Sigmoid colon (tissue), 7 donors: ENCODE measurements around the gene NAA30. TPM values are rescaled to one million over a fixed set of nuclear protein-coding genes. Genes with fewer than 3 reads are reported as not detected.

Experiments used
- DNase-seq: peaks from one replicate; pipeline ENCODE4 v3.0.0-alpha.2; 2019
- H3K27ac ChIP-seq, 4 donors: fragments of 200-600 bp; sonication (generic); one replicate each; pipeline ENCODE4 v1.5.1; 2016 to 2019; ENCODE audit warnings: mild to moderate bottlenecking in 1 of 4
- H3K27me3 ChIP-seq, 3 donors: fragments of 200-600 bp; sonication (generic); one replicate each; pipeline ENCODE4 v1.5.1; 2019; ENCODE audit warnings: mild to moderate bottlenecking in 1 of 3
- H3K36me3 ChIP-seq, 4 donors: fragments of 200-600 bp; sonication (generic); one replicate each; pipeline ENCODE4 v1.5.1; 2016 to 2019
- H3K4me1 ChIP-seq, 4 donors: fragments of 200-600 bp; sonication (generic); one replicate each; pipeline ENCODE4 v1.5.1; 2017 to 2019
- H3K4me3 ChIP-seq, 4 donors: fragments of 200-600 bp; sonication (generic); one replicate each; pipeline ENCODE4 v1.5.1; 2017 to 2019; ENCODE audit warnings: mild to moderate bottlenecking in 2 of 4, moderate library complexity in 1 of 4
- H3K9me3 ChIP-seq, 4 donors: fragments of 200-600 bp in 3 of 4; sonication (generic) in 3 of 4; one replicate each; pipeline versions ENCODE4 v1.5.1 to v1.6.1; 2013 to 2019
- CTCF ChIP-seq, 4 experiments: fragments of 450-650 bp in 3 of 4; fragments of 200-600 bp in 1 of 4; IDR thresholded peaks; one replicate each; pipeline ENCODE4 v1.5.1; 2016 to 2019; ENCODE audit warnings: antibody characterized with exemption in 4 of 4, mild to moderate bottlenecking in 3 of 4, moderate library complexity in 2 of 4
- EP300 ChIP-seq, 4 donors: sonication (generic); formaldehyde crosslinking; IDR thresholded peaks; one replicate each; pipeline ENCODE4 v1.6.1; 2017; ENCODE audit warnings: antibody characterized with exemption in 4 of 4
- POLR2A ChIP-seq, 2 donors: fragments of 450-650 bp; IDR thresholded peaks; one replicate each; pipeline ENCODE4 v1.6.1; 2016; ENCODE audit warnings: antibody characterized with exemption in 2 of 2, mild to moderate bottlenecking in 2 of 2, moderate library complexity in 2 of 2
- POLR2AphosphoS5 ChIP-seq, 4 donors: sonication (generic); formaldehyde crosslinking; IDR thresholded peaks; one replicate each; pipeline ENCODE4 v1.6.1; 2017; ENCODE audit warnings: antibody characterized with exemption in 4 of 4
- WGBS, 2 donors: extraction: QIAGEN DNeasy Blood & Tissue Kit; methylation state at CpG; one replicate each; pipeline ENCODE4 v1.1.7; 2013; 5-methylcytosine and 5-hydroxymethylcytosine counted together
- intact Hi-C: fragments of 100-400 bp; cut with DNase I; formaldehyde crosslinking; loops from one replicate; pipeline ENCODE4 v1.15.1; 2023
- polyA plus RNA-seq, 3 donors: library from polyadenylated mRNA; stranded (reverse); fragments of 200-250 nt; gene quantifications; one replicate each; pipeline ENCODE4 v1.2.3, GENCODE V29; 2013
- total RNA-seq, 4 donors: library from RNA; depleted of rRNA; stranded (reverse); fragments of >200 nt; gene quantifications; one replicate each; pipeline ENCODE4 v1.1.0, GENCODE V29; 2016
- donor health status: healthy with polysubstance abuse.
- donor health status: Bipolar disorder and iron deficiency.
- donor health status: healthy.

Gene NAA30
- total and polyA plus RNA-seq, 7 donors: 4.8 to 21.7 (median 19.6) TPM

DNA sequence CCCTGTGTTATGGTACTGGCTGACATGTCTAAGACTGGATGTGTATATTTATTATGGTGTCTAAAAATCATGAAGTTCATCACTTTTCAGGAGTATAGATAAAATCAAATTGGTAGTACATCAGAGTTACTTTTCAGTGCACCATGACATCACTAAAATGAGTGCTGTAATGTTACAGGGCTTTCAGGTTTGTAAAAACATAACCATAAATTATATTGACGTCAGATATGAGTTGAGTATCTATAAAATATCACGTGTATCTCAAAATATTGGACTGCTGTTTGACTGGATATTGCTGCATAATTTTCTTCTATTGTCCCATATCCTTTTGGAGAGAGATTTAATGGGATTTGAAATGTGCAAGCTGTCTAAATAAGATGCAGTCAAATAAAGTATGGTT, 22.0 kb downstream of the NAA30 start:
- intact Hi-C loops: no loop called here
- peaks cover 0 to 18% (median 3%) of the 10 kb centered on the region in 4 donors for H3K36me3 ChIP-seq
- no peak for DNase-seq
- no peaks in the 10 kb centered on the region for H3K9me3 ChIP-seq
- TF ChIP-seq POLR2AphosphoS5 (IDR thresholded peaks at IDR 0.05): no peak
- TF ChIP-seq EP300 (IDR thresholded peaks at IDR 0.05): no peak
- no peak for TF ChIP-seq POLR2A (IDR thresholded peaks at IDR 0.05)
- no peak for TF ChIP-seq CTCF (IDR thresholded peaks at IDR 0.05)
- H3K27me3 ChIP-seq: no peaks in the 10 kb centered on the region
- H3K27ac ChIP-seq: no peak overlapping the region
- no peak overlapping the region for H3K4me3 ChIP-seq
- WGBS, 2 donors: 8 to 47% methylated on average over 2 of the region's 2 CpGs
- no peaks in the 10 kb centered on the region for H3K4me1 ChIP-seq

GRCh38 chr14:57413849-57414248, 23.5 kb downstream of the NAA30 start:
- DNase-seq: no peak
- intact Hi-C loops: no loop called here
- peaks cover 0 to 18% (median 3%) of the 10 kb centered on the region in 4 donors for H3K36me3 ChIP-seq
- TF ChIP-seq CTCF (IDR thresholded peaks at IDR 0.05) (no peak), EP300 (IDR thresholded peaks at IDR 0.05) (no peak), POLR2AphosphoS5 (IDR thresholded peaks at IDR 0.05) (no peak), POLR2A (IDR thresholded peaks at IDR 0.05) (no peak)
- H3K4me3 ChIP-seq: no peak overlapping the region
- 86 to 94% methylated on average over 2 of the region's 2 CpGs for WGBS, 2 donors
- no peaks in the 10 kb centered on the region for H3K4me1 ChIP-seq
- H3K9me3 ChIP-seq: no peaks in the 10 kb centered on the region
- no peaks in the 10 kb centered on the region for H3K27me3 ChIP-seq
- no peak overlapping the region for H3K27ac ChIP-seq

DNA sequence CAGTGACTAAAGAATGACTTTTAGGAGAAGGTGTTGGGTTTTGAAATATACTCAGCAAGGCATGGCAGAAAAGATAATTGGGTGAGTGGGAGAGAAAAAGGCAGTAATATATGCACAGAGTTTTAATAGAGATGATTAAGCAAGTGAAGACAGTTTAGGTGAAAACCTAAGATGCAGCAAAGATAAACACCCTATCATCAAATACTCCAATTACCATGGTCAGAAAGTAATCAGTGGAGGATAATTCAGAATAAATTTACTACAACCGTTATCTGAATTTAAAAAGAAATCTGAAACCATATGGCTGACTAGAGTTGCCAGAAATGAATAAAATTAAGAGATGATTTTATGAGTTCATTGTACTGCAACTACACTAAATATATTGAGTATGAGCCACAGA, 26.8 kb downstream of the NAA30 start:
- Histone ChIP-seq H3K4me3 (no peak overlapping the region), H3K27ac (no peak overlapping the region), H3K36me3 (no peaks in the 10 kb centered on the region), H3K9me3 (no peaks in the 10 kb centered on the region), H3K27me3 (no peaks in the 10 kb centered on the region), H3K4me1 (peaks cover 0 to 7% (median 0%) of the 10 kb centered on the region in 4 donors)
- DNase-seq: no peak
- 69 to 76% methylated on average over 1 of the region's 1 CpG for WGBS, 2 donors
- intact Hi-C loops: no loop called here
- TF ChIP-seq POLR2A (IDR thresholded peaks at IDR 0.05) (no peak), EP300 (IDR thresholded peaks at IDR 0.05) (no peak), CTCF (IDR thresholded peaks at IDR 0.05) (no peak)

GRCh38 chr14:57418999-57419398, 28.6 kb downstream of the NAA30 start:
- intact Hi-C loops: no loop called here
- H3K27ac ChIP-seq: no peak overlapping the region
- no peaks in the 10 kb centered on the region for H3K36me3 ChIP-seq
- no peaks in the 10 kb centered on the region for H3K9me3 ChIP-seq
- no peak overlapping the region for H3K4me3 ChIP-seq
- TF ChIP-seq POLR2A (IDR thresholded peaks at IDR 0.05) (no peak), CTCF (IDR thresholded peaks at IDR 0.05) (no peak), EP300 (IDR thresholded peaks at IDR 0.05) (no peak), POLR2AphosphoS5 (IDR thresholded peaks at IDR 0.05) (no peak)
- no peaks in the 10 kb centered on the region for H3K27me3 ChIP-seq
- H3K4me1 ChIP-seq: peaks cover 0 to 7% (median 0%) of the 10 kb centered on the region in 4 donors
- WGBS, 2 donors: 36 to 85% methylated on average over 4 of the region's 4 CpGs
- no peak for DNase-seq

DNA sequence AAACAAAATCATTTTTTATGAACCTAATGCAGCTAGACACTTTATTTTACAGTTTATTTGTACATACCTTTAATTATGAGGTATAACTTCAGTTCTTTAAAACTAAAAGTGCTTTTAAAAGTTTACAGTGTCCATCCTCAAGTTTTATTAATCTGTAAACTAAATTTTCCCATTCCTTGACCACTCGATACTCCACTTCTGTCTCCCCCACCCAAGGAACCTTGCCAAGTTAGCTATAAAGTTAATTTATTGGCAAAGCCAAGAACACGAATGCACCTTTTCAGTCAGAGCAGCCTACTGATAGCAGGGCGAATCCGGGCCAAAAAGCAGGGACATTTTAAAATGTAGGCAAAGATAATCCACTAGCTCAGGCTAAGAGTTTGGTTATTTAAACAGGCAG, 29.6 kb downstream of the NAA30 start:
- 25 to 58% methylated on average over 4 of the region's 4 CpGs for WGBS, 2 donors
- H3K4me3 ChIP-seq: no peak overlapping the region
- intact Hi-C loops: no loop called here
- no peaks in the 10 kb centered on the region for H3K9me3 ChIP-seq
- TF ChIP-seq CTCF (IDR thresholded peaks at IDR 0.05): no peak
- TF ChIP-seq POLR2AphosphoS5 (IDR thresholded peaks at IDR 0.05): no peak
- TF ChIP-seq EP300 (IDR thresholded peaks at IDR 0.05): no peak
- no peak for TF ChIP-seq POLR2A (IDR thresholded peaks at IDR 0.05)
- H3K27ac ChIP-seq: no peak overlapping the region
- no peaks in the 10 kb centered on the region for H3K36me3 ChIP-seq
- H3K4me1 ChIP-seq: peaks cover 0 to 7% (median 0%) of the 10 kb centered on the region in 4 donors
- no peaks in the 10 kb centered on the region for H3K27me3 ChIP-seq
- DNase-seq: no peak
